GM12878 (cell line): ENCODE measurements around the gene SETBP1. TPM values are rescaled to one million over a fixed set of nuclear protein-coding genes. Genes with fewer than 3 reads are reported as not detected.
A peak's percentile ranks its signal among the peaks of the same experiment; 100 is the strongest.

Source experiments
- BHLHE40 ChIP-seq, 2 experiments: fragments of 450-650 bp in 1 of 2; IDR thresholded peaks; 2 replicates each; pipeline ENCODE4 v1.6.1; 2011 to 2017; ENCODE audit warnings: low read depth in 2 of 2, borderline replicate concordance in 1 of 2, improper control_type of control experiment in 1 of 2, low read length in 1 of 2, mild to moderate bottlenecking in 1 of 2
- CBFB ChIP-seq: IDR thresholded peaks from 2 replicates; pipeline ENCODE4 v1.6.1; 2016; ENCODE audit warnings: antibody characterized with exemption, low read depth
- CHD2 ChIP-seq: IDR thresholded peaks from 2 replicates; pipeline ENCODE4 v1.6.1; 2011; ENCODE audit warnings: low read depth, low read length, improper control_type of control experiment, borderline replicate concordance
- CREM ChIP-seq: IDR thresholded peaks from 2 replicates; pipeline ENCODE4 v1.6.1; 2014; ENCODE audit warnings: antibody characterized with exemption, low read depth
- ESRRA ChIP-seq: IDR thresholded peaks from 2 replicates; pipeline ENCODE4 v1.6.1; 2012; ENCODE audit warnings: mild to moderate bottlenecking, low read length, improper control_type of control experiment
- ETV6 ChIP-seq, 2 experiments: fragments of 450-650 bp in 1 of 2; IDR thresholded peaks in 1 of 2; conservative IDR thresholded peaks in 1 of 2; 2 replicates each; pipeline ENCODE4 v1.6.1; 2014; ENCODE audit warnings: antibody characterized with exemption in 1 of 2, borderline replicate concordance in 1 of 2, low read depth in 1 of 2, mild to moderate bottlenecking in 1 of 2, moderate library complexity in 1 of 2
- EZH2 ChIP-seq: IDR thresholded peaks from 2 replicates; pipeline ENCODE4 v1.6.1; 2012; ENCODE audit warnings: low read depth, mild to moderate bottlenecking, control low read depth, inconsistent platforms, low read length, borderline replicate concordance; ENCODE audit not compliant: control insufficient read depth
- GATAD2B ChIP-seq: fragments of 450-650 bp; conservative IDR thresholded peaks from 2 replicates; pipeline ENCODE4 v1.6.1; 2017; ENCODE audit warnings: low read depth, mild to moderate bottlenecking, moderate library complexity
- HDAC6 ChIP-seq: fragments of 200-600 bp; sonication (generic); IDR thresholded peaks from one replicate; pipeline ENCODE4 v1.8.0; 2017; ENCODE audit warnings: antibody characterized with exemption; ENCODE audit not compliant: unreplicated experiment
- IKZF1 ChIP-seq: fragments of 450-650 bp; conservative IDR thresholded peaks from 2 replicates; pipeline ENCODE4 v1.6.1; 2017; ENCODE audit warnings: antibody characterized with exemption, mild to moderate bottlenecking
- IKZF2 ChIP-seq, 2 experiments: fragments of 450-650 bp; IDR thresholded peaks; 2 replicates each; pipeline ENCODE4 v1.6.1; 2017; ENCODE audit warnings: mild to moderate bottlenecking in 2 of 2, moderate library complexity in 2 of 2
- JUNB ChIP-seq: IDR thresholded peaks from 2 replicates; pipeline ENCODE4 v1.6.1; 2016; ENCODE audit warnings: antibody characterized with exemption, mild to moderate bottlenecking
- MAX ChIP-seq: IDR thresholded peaks from 2 replicates; pipeline ENCODE4 v1.6.1; 2012; ENCODE audit warnings: low read depth, low read length, improper control_type of control experiment
- NBN ChIP-seq: fragments of 450-650 bp; IDR thresholded peaks from 2 replicates; pipeline ENCODE4 v1.6.1; 2016
- NR2F1 ChIP-seq: fragments of 450-650 bp; conservative IDR thresholded peaks from 2 replicates; pipeline ENCODE4 v1.6.1; 2017; ENCODE audit warnings: mild to moderate bottlenecking
- NRF1 ChIP-seq: conservative IDR thresholded peaks from 2 replicates; pipeline ENCODE4 v1.6.1; 2011; ENCODE audit warnings: mild to moderate bottlenecking, low read depth, low read length, improper control_type of control experiment
- POU2F2 ChIP-seq: IDR thresholded peaks from 3 replicates; pipeline ENCODE4 v1.6.1; 2011; ENCODE audit warnings: low read depth, mild to moderate bottlenecking, low read length, borderline replicate concordance
- RAD21 ChIP-seq: IDR thresholded peaks from 2 replicates; pipeline ENCODE4 v1.6.1; 2011; ENCODE audit warnings: mild to moderate bottlenecking, low read depth, low read length, moderate library complexity; ENCODE audit not compliant: insufficient read depth
- RBBP5 ChIP-seq: fragments of 200-600 bp; sonication (generic); conservative IDR thresholded peaks from 2 replicates; pipeline ENCODE4 v1.6.1; 2016
- REST ChIP-seq: IDR thresholded peaks from 2 replicates; pipeline ENCODE4 v1.6.1; 2012; ENCODE audit warnings: mild to moderate bottlenecking, low read depth, low read length
- RUNX3 ChIP-seq: IDR thresholded peaks from 2 replicates; pipeline ENCODE4 v1.6.1; 2012; ENCODE audit warnings: low read length, inconsistent platforms
- SREBF1 ChIP-seq: IDR thresholded peaks from 2 replicates; pipeline ENCODE4 v1.6.1; 2012; ENCODE audit warnings: mild to moderate bottlenecking, low read length
- SUZ12 ChIP-seq: fragments of 200-600 bp; sonication (generic); IDR thresholded peaks from one replicate; pipeline ENCODE4 v1.6.1; 2018; ENCODE audit warnings: antibody characterized with exemption, mild to moderate bottlenecking; ENCODE audit not compliant: unreplicated experiment
- polyA plus RNA-seq, 11 experiments: library from polyadenylated mRNA; depleted of rRNA in 4 of 11; unstranded in 6 of 11; stranded (reverse) in 5 of 11; fragments of >200 nt; fragmentation: Nextera tagmentation in 4 of 11; fragmentation: Illumina TruSeq in 1 of 11; extraction: Ambion mirVana in 4 of 11; extraction: Trizol in 1 of 11; gene quantifications; 1 replicate in 1 of 11; 2 replicates in 10 of 11; pipeline versions ENCODE4 v1.2.1 to v1.2.3, GENCODE V29; 2011 to 2016; ENCODE audit warnings: inconsistent platforms in 2 of 11, missing spikeins in 2 of 11, low read depth in 1 of 11
- total RNA-seq, 4 experiments: library from RNA; depleted of rRNA in 3 of 4; stranded (reverse); fragments of >200 nt in 3 of 4; fragmentation: Illumina TruSeq in 1 of 4; extraction: Trizol in 1 of 4; gene quantifications; 2 replicates each; pipeline versions ENCODE4 v1.2.1 to v1.2.3, GENCODE V29; 2013 to 2021
- TF ChIP-seq, protein P1 (sequence below): IDR thresholded peaks from 2 replicates; pipeline ENCODE4 v1.6.1; 2012; ENCODE audit warnings: low read depth, low read length, improper control_type of control experiment

SETBP1 gene
- total and polyA plus RNA-seq, 10 of the 15 experiments (the other 5 are each of a cell fraction or from before 2014, with no cell fraction given): 0.99 to 29.7 (median 8.3) TPM

DNA sequence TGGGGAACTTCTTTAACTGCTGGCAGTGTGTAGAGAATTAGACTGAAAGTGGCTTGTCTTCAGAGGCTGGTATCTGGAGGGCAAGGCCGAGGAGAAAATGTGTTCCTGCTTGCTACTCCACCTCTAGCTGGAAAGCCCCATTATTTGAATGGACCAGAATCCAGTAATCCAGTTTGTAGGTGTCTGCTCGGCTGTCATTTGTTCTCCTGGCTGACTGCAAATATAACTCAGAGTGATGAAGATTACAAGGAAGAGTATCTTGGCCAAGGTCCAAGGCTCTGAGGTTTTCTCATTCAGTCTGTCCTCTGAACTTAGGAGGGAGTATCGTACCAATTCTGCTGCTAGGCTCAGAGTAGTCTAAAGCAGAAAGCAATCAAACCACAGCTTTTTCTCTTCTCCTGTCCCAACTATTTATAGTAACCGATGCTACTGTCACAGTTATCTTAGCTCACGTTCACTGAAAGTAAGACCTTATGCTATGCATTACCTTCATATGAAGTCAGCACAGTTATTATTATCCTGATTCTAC is 228.6 kb downstream of the SETBP1 start (continued):
- TF ChIP-seq RBBP5 (no peak), IKZF2 (IDR thresholded peaks at IDR 0.05) (peak; percentile 81 to 83), NR2F1 (no peak), SUZ12 (no peak), REST (no peak), CBFB (peak; percentile 89), IKZF1 (peak; percentile 81), JUNB (peak; percentile 80; the same call in 1 of the 2 replicates), EZH2 (no peak), CREM (peak; percentile 87), RUNX3 (peak; percentile 95), ETV6 (conservative IDR thresholded peaks at IDR 0.05 in 1 of 2, IDR thresholded peaks at IDR 0.05 in 1 of 2; ENCODE audit: borderline replicate concordance in 1 of 2, low read depth in 1 of 2) (peak in 1 of 2 experiments; percentile 52; a peak in 1 of 4 replicates), HDAC6 (no peak), GATAD2B (peak; percentile 47; the same call in 1 of the 2 replicates), CHD2 (no peak), NRF1 (no peak), SREBF1 (no peak), BHLHE40 (IDR thresholded peaks at IDR 0.05; ENCODE audit: borderline replicate concordance in 1 of 2, low read depth in 2 of 2, low read length in 1 of 2) (peak; percentile 94 to 95), POU2F2 (no peak), MAX (no peak), RAD21 (0 out of 2 replicates have a peak, but pooled peaks have one; percentile 11), NBN (0 out of 2 replicates have a peak, but pooled peaks have one; percentile 22), ESRRA (no peak)
- TF ChIP-seq, protein P1, sequence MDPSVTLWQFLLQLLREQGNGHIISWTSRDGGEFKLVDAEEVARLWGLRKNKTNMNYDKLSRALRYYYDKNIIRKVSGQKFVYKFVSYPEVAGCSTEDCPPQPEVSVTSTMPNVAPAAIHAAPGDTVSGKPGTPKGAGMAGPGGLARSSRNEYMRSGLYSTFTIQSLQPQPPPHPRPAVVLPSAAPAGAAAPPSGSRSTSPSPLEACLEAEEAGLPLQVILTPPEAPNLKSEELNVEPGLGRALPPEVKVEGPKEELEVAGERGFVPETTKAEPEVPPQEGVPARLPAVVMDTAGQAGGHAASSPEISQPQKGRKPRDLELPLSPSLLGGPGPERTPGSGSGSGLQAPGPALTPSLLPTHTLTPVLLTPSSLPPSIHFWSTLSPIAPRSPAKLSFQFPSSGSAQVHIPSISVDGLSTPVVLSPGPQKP: no peak
